Measurements from ENCODE around the gene SH3BGRL3. TPM values are rescaled to one million over a fixed set of nuclear protein-coding genes. Genes with fewer than 3 reads are reported as not detected.
"Not testable (repeated sequence)": the region's sequence is repeated elsewhere in the genome, so short reads cannot be mapped to it uniquely, and the experiment has no call there.

Gene SH3BGRL3
- 100 to 1,000 TPM; 156 to 422 (median 385) TPM for total RNA-seq
- long read RNA-seq, donor 1, transcript SH3BGRL3-202 (2 exons, 768 nt), result minor isoform, 6 of 203 reads
- long read RNA-seq, donor 1, transcript SH3BGRL3-201 (3 exons, 1,661 nt), result major isoform, 177 of 203 reads
- long read RNA-seq, donor 1, partial matches to known transcripts, result 3 of 203 reads
- long read RNA-seq, donor 1, other reads (novel, unspliced or antisense), result 17 of 203 reads
- long read RNA-seq, donor 2, transcript SH3BGRL3-201 (3 exons, 1,661 nt), result major isoform, 383 of 413 reads
- long read RNA-seq, donor 2, transcript SH3BGRL3-202 (2 exons, 768 nt), result minor isoform, 5 of 413 reads
- long read RNA-seq, donor 2, partial matches to known transcripts, result 23 of 413 reads
- long read RNA-seq, donor 2, other reads (novel, unspliced or antisense), result 2 of 413 reads

DNA sequence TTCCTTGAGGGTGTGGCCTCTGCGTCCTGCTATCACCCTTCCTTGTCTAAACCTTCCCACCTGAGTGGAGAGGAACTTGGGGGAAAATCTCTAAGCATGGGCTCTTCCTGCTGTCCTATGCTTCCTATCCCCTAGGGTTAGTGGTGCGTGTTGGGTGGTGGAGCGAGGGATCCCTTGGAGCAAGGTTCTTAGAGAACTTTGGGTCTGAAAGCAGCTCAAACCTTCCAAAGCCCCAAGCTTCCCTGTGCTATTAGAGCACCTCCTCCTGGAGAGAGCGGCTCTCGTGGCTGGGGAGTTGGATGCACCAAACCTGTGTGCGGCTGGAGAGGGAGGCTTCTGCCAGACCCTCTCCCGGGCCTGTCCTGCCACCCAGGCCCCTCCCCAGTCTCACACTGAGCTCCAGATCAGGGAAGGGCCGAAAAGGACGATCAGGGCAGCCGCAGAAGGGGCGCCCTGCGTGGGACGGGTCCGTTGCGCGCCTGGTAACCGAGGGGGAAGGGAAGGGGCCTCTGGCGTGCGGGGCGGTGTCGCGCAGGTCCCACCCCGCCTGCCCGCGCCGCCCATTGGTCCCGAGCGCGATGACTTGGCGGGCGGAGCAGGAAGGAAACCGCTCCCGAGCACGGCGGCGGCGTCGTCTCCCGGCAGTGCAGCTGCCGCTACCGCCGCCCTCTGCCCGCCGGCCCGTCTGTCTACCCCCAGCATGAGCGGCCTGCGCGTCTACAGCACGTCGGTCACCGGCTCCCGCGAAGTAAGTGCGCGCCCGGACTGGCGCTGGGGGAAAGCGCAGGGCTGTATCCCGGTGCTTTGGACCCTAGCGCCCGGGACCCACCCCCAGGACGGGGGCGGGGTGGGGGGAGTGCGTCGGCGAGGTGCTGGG lies at the start of gene SH3BGRL3:
Gene SH3BGRL3, plus strand, starts transcription at position 631 of the 877 bp plus-strand sequence. Its CDS starts 70 bp downstream, at position 701.
- Histone ChIP-seq H3K4me1 (ENCODE audit: low read depth) (peaks cover 66% of the 10 kb centered on the region), H3K36me3 (ENCODE audit: low read depth) (no peaks in the 10 kb centered on the region), H3K9me3 (no peaks in the 10 kb centered on the region), H3K4me3 (peak within 1 kb of the TSS; percentile 91)
- intact Hi-C loops (cut with DNase I, micrococcal nuclease), result loop anchor here (5.0 kb wide), 1 partner anchor 43 kb away; no protein-coding TSS in a partner anchor
- TF ChIP-seq CTCF (IDR thresholded peaks at IDR 0.05), result peak; percentile 13
- ATAC-seq (peak; percentile 71), DNase-seq (peak; percentile 91 to 95 (median 94))

GRCh38 chr1:26230682-26231081 lies 49.2 kb upstream of the SH3BGRL3 start:
- H3K4me1 ChIP-seq (ENCODE audit: low read depth); ATAC-seq; DNase-seq; H3K4me3 ChIP-seq; intact Hi-C loops (cut with DNase I, micrococcal nuclease); H3K9me3 ChIP-seq; H3K36me3 ChIP-seq (ENCODE audit: low read depth): not testable (repeated sequence)

DNA sequence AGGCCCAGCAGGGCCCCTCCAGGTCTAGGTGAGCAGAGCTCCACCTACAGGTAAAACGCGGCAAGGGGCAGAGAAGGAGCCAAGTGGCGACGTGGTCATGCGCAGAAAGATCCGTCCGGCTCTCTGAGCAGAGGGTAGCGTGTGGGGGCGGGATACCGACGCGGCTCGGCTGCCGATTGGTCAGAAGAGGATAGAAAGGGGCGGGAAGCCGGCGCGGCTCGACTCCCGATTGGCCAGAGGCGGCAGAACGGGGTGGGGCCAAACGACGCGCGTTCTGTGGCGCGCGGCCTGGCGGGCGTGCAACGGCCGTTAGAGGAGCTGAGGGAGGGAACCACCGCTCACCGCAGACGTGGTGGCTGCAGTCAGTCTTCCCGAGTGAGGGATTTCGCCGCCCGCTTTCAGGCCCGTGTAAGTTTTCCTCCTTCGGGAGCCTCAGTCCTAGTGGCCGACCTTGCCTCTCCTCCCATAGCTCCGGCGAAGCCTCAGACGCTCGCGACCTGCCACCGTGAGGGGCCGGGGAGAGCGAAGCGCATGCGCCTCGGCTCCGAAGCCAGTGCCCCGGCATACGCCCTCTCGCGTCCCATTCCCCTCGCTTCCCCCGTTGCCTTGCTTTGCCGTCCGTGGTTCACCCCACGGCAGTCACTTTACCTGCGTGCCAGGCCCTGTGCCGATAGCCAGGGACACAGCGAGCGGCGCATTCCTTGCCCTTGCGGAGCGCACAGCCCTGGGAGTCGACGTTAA lies 45.8 kb upstream of the SH3BGRL3 start, which contains the start of gene CEP85:
Gene CEP85, plus strand, starts transcription at position 298 of the 741 bp plus-strand sequence. CDS start 5,584 bp downstream, outside the sequence.
- ATAC-seq, result peak; percentile 97
- DNase-seq, result peak; percentile 98 to 99 (median 99)
- intact Hi-C loops (cut with DNase I, micrococcal nuclease), result loop anchor here in 1 of 2 donors (2.0 kb wide), 1 partner anchor 65 kb away; the partner anchor contains the start of genes C1orf232 and ZNF593
- Histone ChIP-seq H3K9me3 (no peaks in the 10 kb centered on the region), H3K4me1 (ENCODE audit: low read depth) (peaks cover 6% of the 10 kb centered on the region), H3K4me3 (peak within 1 kb of the TSS; percentile 40), H3K36me3 (ENCODE audit: low read depth) (no peaks in the 10 kb centered on the region)
- TF ChIP-seq CTCF (IDR thresholded peaks at IDR 0.05), result peak; percentile 90

GRCh38 chr1:26234644-26235370 lies 45.1 kb upstream of the SH3BGRL3 start:
- peak; percentile 0 for ATAC-seq
- Histone ChIP-seq H3K9me3 (no peaks in the 10 kb centered on the region), H3K4me1 (ENCODE audit: low read depth) (peaks cover 6% of the 10 kb centered on the region), H3K4me3 (peak overlapping the region; percentile 40), H3K36me3 (ENCODE audit: low read depth) (no peaks in the 10 kb centered on the region)
- peak in 2 of 3 donors; percentile 42 to 46 for DNase-seq
- no peak for TF ChIP-seq CTCF (IDR thresholded peaks at IDR 0.05)
- intact Hi-C loops (cut with DNase I, micrococcal nuclease), result loop anchor here in 1 of 2 donors (2.0 kb wide), 1 partner anchor 66 kb away; the partner anchor contains the start of genes C1orf232 and ZNF593

DNA sequence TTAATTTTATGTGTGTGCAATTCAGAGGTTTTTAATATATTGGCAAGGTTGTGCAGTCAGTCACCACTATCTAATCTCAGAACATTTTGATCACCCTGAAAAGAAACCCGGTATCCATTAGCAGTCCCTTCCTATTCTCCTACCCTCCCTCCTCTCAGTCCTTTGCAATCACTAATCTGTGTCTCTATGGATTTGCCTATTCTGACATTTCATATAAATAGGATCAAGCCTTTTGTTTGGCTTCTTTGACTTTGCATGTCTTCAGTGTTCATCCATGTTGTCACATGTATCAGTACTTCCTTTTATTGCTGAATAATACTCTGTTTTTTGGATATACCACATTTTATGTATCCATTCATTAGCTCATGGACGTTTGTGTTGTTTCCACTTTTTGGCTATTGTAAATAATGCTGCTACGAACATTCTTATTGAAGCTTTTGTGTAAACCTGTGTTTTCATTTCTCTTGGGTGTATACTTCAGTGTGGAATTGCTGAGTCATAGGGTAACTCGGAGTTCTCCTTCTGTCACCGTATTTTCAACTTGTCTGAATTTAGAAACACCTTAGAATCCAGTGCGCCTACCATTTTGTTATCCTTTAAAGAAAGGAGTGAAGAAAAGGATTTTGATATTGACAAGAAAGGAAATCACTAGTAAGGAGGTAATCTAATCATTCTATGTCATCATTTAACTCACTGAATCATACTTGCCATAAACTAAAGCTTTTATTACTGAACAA lies 42.5 kb upstream of the SH3BGRL3 start:
- TF ChIP-seq CTCF (IDR thresholded peaks at IDR 0.05), result no peak
- no peaks in the 10 kb centered on the region for H3K36me3 ChIP-seq (ENCODE audit: low read depth)
- H3K4me3 ChIP-seq, result no peak overlapping the region
- intact Hi-C loops (cut with DNase I, micrococcal nuclease), result no loop called here
- DNase-seq (no peak), ATAC-seq (no peak)
- peaks cover 6% of the 10 kb centered on the region for H3K4me1 ChIP-seq (ENCODE audit: low read depth)
- H3K9me3 ChIP-seq, result no peaks in the 10 kb centered on the region

All from mucosa of descending colon (tissue), 3 donors.